H1 (cell line): ENCODE measurements around the gene OOSP2. TPM values are rescaled to one million over a fixed set of nuclear protein-coding genes. Genes with fewer than 3 reads are reported as not detected.
"Not testable (repeated sequence)": the region's sequence is repeated elsewhere in the genome, so short reads cannot be mapped to it uniquely, and the experiment has no call there.

ENCODE experiments used
- CTCF ChIA-PET: fragments of 300-600 bp; sonication (Branson Sonifier 250); formaldehyde crosslinking; loops from one replicate; lab custom pipeline; 2021; ENCODE audit not compliant: partially characterized antibody; lab: Charles Lee
- POLR2A ChIA-PET: fragments of 300-600 bp; sonication (Branson Sonifier 250); formaldehyde crosslinking; loops from one replicate; lab custom pipeline; 2021; ENCODE audit warnings: inconsistent platforms; ENCODE audit not compliant: partially characterized antibody; lab: Charles Lee
- DNase-seq, 2 experiments: peaks; one replicate each; pipeline versions ENCODE4 v3.0.0 to v3.0.0-alpha.2; 2010 to 2022; ENCODE audit warnings: low spot score in 2 of 2, low read depth in 1 of 2, mixed read lengths in 1 of 2
- FAIRE-seq: peaks from 2 replicates; lab custom pipeline; 2011; peaks lifted over from hg19 to GRCh38; lab: Jason Lieb, UNC
- H2AFZ ChIP-seq: 2 replicates; pipeline ENCODE4 v1.8.1; 2012; ENCODE audit warnings: low read length, inconsistent platforms
- H2AK5ac ChIP-seq: 2 replicates; pipeline ENCODE4 v1.6.1; 2013; ENCODE audit warnings: low read depth, low read length
- H2BK120ac ChIP-seq: replicated peaks from 2 replicates; pipeline ENCODE3; 2013; ENCODE audit warnings: low read depth, low read length, inconsistent platforms
- H2BK12ac ChIP-seq: 2 replicates; pipeline ENCODE4 v1.6.1; 2013; ENCODE audit warnings: low read depth, low read length
- H2BK15ac ChIP-seq: 2 replicates; pipeline ENCODE4 v1.6.1; 2013; ENCODE audit warnings: low read length
- H2BK20ac ChIP-seq: 2 replicates; pipeline ENCODE4 v1.6.1; 2013; ENCODE audit warnings: low read length
- H2BK5ac ChIP-seq: 2 replicates; pipeline ENCODE4 v1.6.1; 2013; ENCODE audit warnings: low read depth, low read length
- H3K14ac ChIP-seq: 2 replicates; pipeline ENCODE4 v1.6.1; 2013; ENCODE audit warnings: inconsistent platforms; ENCODE audit not compliant: insufficient read length
- H3K18ac ChIP-seq: 2 replicates; pipeline ENCODE4 v1.6.1; 2013; ENCODE audit warnings: low read length; ENCODE audit errors: extremely low read depth
- H3K23ac ChIP-seq: 2 replicates; pipeline ENCODE4 v1.6.1; 2013; ENCODE audit warnings: inconsistent platforms; ENCODE audit not compliant: insufficient read length
- H3K23me2 ChIP-seq: 2 replicates; pipeline ENCODE4 v1.6.1; 2013; ENCODE audit warnings: low read depth, low read length
- H3K27ac ChIP-seq: 2 replicates; pipeline ENCODE4 v1.6.1; 2011; ENCODE audit warnings: low read depth, low read length, inconsistent platforms
- H3K27me3 ChIP-seq, 4 experiments: replicated peaks in 1 of 4; 1 replicate in 1 of 4; 2 replicates in 3 of 4; pipeline versions ENCODE4 v1.6.1 to v1.8.1; 2011 to 2013; ENCODE audit warnings: low read length in 3 of 4, mild to moderate bottlenecking in 3 of 4, inconsistent platforms in 2 of 4, mixed read lengths in 2 of 4, moderate library complexity in 1 of 4; ENCODE audit not compliant: control insufficient read depth in 3 of 4, insufficient read depth in 3 of 4; ENCODE audit errors: extremely low read depth in 1 of 4
- H3K36me3 ChIP-seq, 4 experiments: 2 replicates each; pipeline versions ENCODE4 v1.6.1 to v1.8.1; 2011 to 2013; ENCODE audit warnings: mild to moderate bottlenecking in 4 of 4, low read length in 3 of 4, moderate library complexity in 2 of 4, control low read depth in 1 of 4, inconsistent platforms in 1 of 4; ENCODE audit not compliant: insufficient read depth in 4 of 4, control insufficient read depth in 2 of 4
- H3K4ac ChIP-seq: replicated peaks from 2 replicates; pipeline ENCODE3; 2013; ENCODE audit warnings: low read length, low read depth, mixed read lengths, inconsistent platforms; ENCODE audit not compliant: insufficient read length
- H3K4me1 ChIP-seq, 4 experiments: replicated peaks in 1 of 4; 1 replicate in 1 of 4; 2 replicates in 3 of 4; pipeline versions ENCODE4 v1.6.1 to v1.8.1; 2011 to 2013; ENCODE audit warnings: low read length in 3 of 4, inconsistent platforms in 2 of 4, mixed read lengths in 1 of 4; ENCODE audit not compliant: insufficient read depth in 4 of 4, control insufficient read depth in 3 of 4
- H3K4me2 ChIP-seq, 2 experiments: 2 replicates each; pipeline versions ENCODE4 v1.6.1 to v1.8.1; 2011 to 2013; ENCODE audit warnings: low read depth in 2 of 2, low read length in 2 of 2, control low read depth in 1 of 2, inconsistent platforms in 1 of 2, mild to moderate bottlenecking in 1 of 2; ENCODE audit not compliant: insufficient read depth in 1 of 2
- H3K4me3 ChIP-seq, 4 experiments: fragments of 200-600, 300-600 bp in 1 of 4; sonication (generic), shearing (Covaris generic), sonication (Bioruptor Twin) in 1 of 4; 2 replicates each; pipeline versions ENCODE4 v1.5.1 to v1.8.1; 2011 to 2016; ENCODE audit warnings: low read length in 4 of 4, low read depth in 3 of 4, control low read depth in 2 of 4, inconsistent platforms in 2 of 4, mild to moderate bottlenecking in 2 of 4, mixed read lengths in 1 of 4, moderate library complexity in 1 of 4; ENCODE audit not compliant: insufficient read depth in 2 of 4; ENCODE audit errors: extremely low read depth in 1 of 4
- H3K56ac ChIP-seq: replicated peaks from 2 replicates; pipeline ENCODE3; 2013; ENCODE audit warnings: low read depth, mild to moderate bottlenecking, mixed read lengths, low read length, inconsistent platforms; ENCODE audit not compliant: insufficient read length
- H3K79me1 ChIP-seq: 2 replicates; pipeline ENCODE4 v1.6.1; 2013; ENCODE audit warnings: low read depth, low read length, control low read depth
- H3K79me2 ChIP-seq, 2 experiments: 2 replicates each; pipeline versions ENCODE4 v1.6.1 to v1.8.1; 2012 to 2013; ENCODE audit warnings: low read length in 2 of 2, mild to moderate bottlenecking in 2 of 2, inconsistent platforms in 1 of 2; ENCODE audit not compliant: insufficient read depth in 2 of 2, control insufficient read depth in 1 of 2
- H3K9ac ChIP-seq, 4 experiments: replicated peaks in 1 of 4; 1 replicate in 1 of 4; 2 replicates in 3 of 4; pipeline versions ENCODE4 v1.6.1 to v1.8.1; 2011 to 2013; ENCODE audit warnings: low read depth in 3 of 4, low read length in 3 of 4, control low read depth in 2 of 4, mild to moderate bottlenecking in 2 of 4, moderate library complexity in 2 of 4, inconsistent platforms in 1 of 4; ENCODE audit errors: extremely low read depth in 1 of 4
- H3K9me3 ChIP-seq, 2 experiments: 2 replicates each; pipeline versions ENCODE4 v1.6.1 to v1.8.1; 2012 to 2013; ENCODE audit warnings: mild to moderate bottlenecking in 2 of 2, moderate library complexity in 2 of 2, control low read depth in 1 of 2, inconsistent platforms in 1 of 2, low read depth in 1 of 2, low read length in 1 of 2, mixed read lengths in 1 of 2; ENCODE audit not compliant: insufficient read depth in 2 of 2
- H4K20me1 ChIP-seq, 2 experiments: replicated peaks in 1 of 2; 2 replicates each; pipeline versions ENCODE3 to v1.8.1; 2011 to 2013; ENCODE audit warnings: inconsistent platforms in 2 of 2, low read length in 2 of 2, mild to moderate bottlenecking in 1 of 2; ENCODE audit not compliant: insufficient read depth in 2 of 2, control insufficient read depth in 1 of 2
- H4K5ac ChIP-seq: 2 replicates; pipeline ENCODE4 v1.6.1; 2013; ENCODE audit warnings: low read length, low read depth, mixed read lengths, inconsistent platforms; ENCODE audit not compliant: insufficient read length
- H4K8ac ChIP-seq: 2 replicates; pipeline ENCODE4 v1.8.0; 2013; ENCODE audit warnings: mild to moderate bottlenecking, moderate library complexity, low read length, inconsistent platforms; ENCODE audit not compliant: insufficient read depth; ENCODE audit errors: extremely low read depth
- H4K91ac ChIP-seq: replicated peaks from 2 replicates; pipeline ENCODE3; 2013; ENCODE audit warnings: low read length, mixed read lengths, inconsistent platforms; ENCODE audit not compliant: insufficient read length
- CBX8 ChIP-seq: fragments of 300-800, 300-1000 bp; sonication (generic); IDR thresholded peaks from 2 replicates; pipeline ENCODE4 v1.7.1; 2016; ENCODE audit warnings: low read depth, low read length, borderline replicate concordance
- GABPA ChIP-seq: IDR thresholded peaks from 2 replicates; pipeline ENCODE4 v1.6.1; 2011; ENCODE audit warnings: mild to moderate bottlenecking, low read length, moderate library complexity, borderline replicate concordance; ENCODE audit not compliant: insufficient read depth
- KDM5A ChIP-seq: fragments of 200-600 bp; IDR thresholded peaks from 2 replicates; pipeline ENCODE4 v1.7.1; 2012; ENCODE audit warnings: mild to moderate bottlenecking, low read length, inconsistent platforms, mixed read lengths
- polyA plus RNA-seq, 7 experiments: library from polyadenylated mRNA; depleted of rRNA in 3 of 7; stranded (reverse) in 5 of 7; unstranded in 2 of 7; fragments of >200 nt in 5 of 7; fragments of 200-250 nt in 2 of 7; gene quantifications; 1 replicate in 5 of 7; 2 replicates in 1 of 7; 4 replicates in 1 of 7; pipeline versions ENCODE4 v1.2.1 to v1.2.3, GENCODE V29; 2011 to 2013; ENCODE audit warnings: missing spikeins in 2 of 7, mixed read lengths in 2 of 7
- total RNA-seq: library from RNA; stranded (reverse); fragmentation: NEBNext Ultra II Directional; extraction: Animal tissue kit (Norgen Biotek cat#: 25700); gene quantifications from 2 replicates; pipeline ENCODE4 v1.2.1, GENCODE V29; 2021

OOSP2 gene
- total and polyA plus RNA-seq, 2 of the 8 experiments (the other 6 are each of a cell fraction or from before 2014, with no cell fraction given): not detected

DNA sequence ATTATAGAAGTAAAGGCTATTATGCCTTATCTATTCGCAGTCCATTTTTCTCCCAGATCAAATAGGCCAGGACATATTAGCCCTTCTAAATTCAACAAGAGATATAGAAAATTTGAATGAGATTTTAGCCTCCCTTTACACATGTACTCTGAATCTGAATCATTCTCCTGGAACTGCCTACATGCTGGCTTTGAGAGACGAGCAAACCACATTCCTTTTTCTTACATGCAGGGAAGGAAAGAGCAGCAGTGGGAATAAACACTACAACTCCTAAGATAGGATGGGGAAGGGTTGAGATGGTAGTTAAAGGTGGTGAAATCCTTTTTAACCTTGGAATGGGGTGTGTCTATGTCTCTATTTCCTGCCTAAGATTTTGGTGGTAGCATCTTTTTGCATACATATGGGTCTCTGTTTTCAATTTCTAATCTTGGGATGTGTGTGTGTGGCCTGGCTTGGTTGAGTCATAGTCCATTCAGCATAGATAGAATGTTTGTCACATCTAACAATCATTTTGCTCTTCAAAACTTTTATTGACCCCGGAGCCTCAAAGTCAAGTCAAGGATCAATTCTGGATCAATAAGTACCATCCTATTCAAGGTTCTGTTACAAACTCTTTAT, 11.1 kb upstream of the OOSP2 start (continued):
- TF ChIP-seq KDM5A (no peak), GABPA (no peak), CBX8 (no peak)

DNA sequence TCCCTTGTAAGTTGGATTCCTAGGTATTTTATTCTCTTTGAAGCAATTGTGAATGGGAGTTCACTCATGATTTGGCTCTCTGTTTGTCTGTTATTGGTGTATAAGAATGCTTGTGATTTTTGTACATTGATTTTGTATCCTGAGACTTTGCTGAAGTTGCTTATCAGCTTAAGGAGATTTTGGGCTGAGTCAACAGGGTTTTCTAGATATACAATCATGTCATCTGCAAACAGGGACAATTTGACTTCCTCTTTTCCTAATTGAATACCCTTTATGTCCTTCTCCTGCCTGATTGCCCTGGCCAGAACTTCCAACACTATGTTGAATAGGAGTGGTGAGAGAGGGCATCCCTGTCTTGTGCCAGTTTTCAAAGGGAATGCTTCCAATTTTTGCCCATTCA, 10.2 kb downstream of the OOSP2 start:
- H3K14ac ChIP-seq, H3K27ac ChIP-seq, H2BK5ac ChIP-seq, H3K9me3 ChIP-seq, H3K4me3 ChIP-seq, H2AFZ ChIP-seq, H2BK120ac ChIP-seq, H3K9ac ChIP-seq, H3K36me3 ChIP-seq, H3K79me1 ChIP-seq, H2BK20ac ChIP-seq, POLR2A ChIA-PET, H2BK12ac ChIP-seq, H3K18ac ChIP-seq, H4K5ac ChIP-seq, H4K20me1 ChIP-seq, H3K4ac ChIP-seq, H3K79me2 ChIP-seq, H2AK5ac ChIP-seq, H4K8ac ChIP-seq, H4K91ac ChIP-seq, H3K27me3 ChIP-seq, H3K4me1 ChIP-seq, H3K4me2 ChIP-seq, DNase-seq, H3K23ac ChIP-seq, CTCF ChIA-PET, H3K56ac ChIP-seq, FAIRE-seq, H3K23me2 ChIP-seq, H2BK15ac ChIP-seq: not testable (repeated sequence)
